ENCODE results near the gene NEK10. TPM values are rescaled to one million over a fixed set of nuclear protein-coding genes. Genes with fewer than 3 reads are reported as not detected.
"Not testable (repeated sequence)": the region's sequence is repeated elsewhere in the genome, so short reads cannot be mapped to it uniquely, and the experiment has no call there.

Gene NEK10
- total RNA-seq, 1 donor from 2014 or later, result 5.6 TPM

DNA sequence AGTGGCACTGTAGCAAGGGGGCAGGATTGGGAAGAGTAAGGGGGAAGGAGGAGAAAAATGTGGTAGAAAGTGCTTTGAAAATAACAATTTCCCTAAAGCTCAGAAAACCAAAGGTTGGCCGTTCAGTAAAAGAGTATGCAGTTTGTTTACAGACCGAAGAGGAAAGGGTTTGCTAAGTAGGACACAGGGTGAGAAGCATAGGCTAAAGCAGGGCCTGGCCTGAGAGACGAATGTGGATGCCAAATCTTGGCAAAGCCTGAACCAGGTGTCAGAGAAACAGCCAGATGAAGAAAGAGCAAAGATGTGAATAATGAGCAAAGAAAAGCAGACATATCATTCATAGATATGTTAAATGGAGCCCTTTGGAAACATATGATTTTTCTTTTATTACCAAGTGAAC, 17.1 kb downstream of the NEK10 start:
- no peak for DNase-seq (ENCODE audit: low read depth, low spot score)

DNA sequence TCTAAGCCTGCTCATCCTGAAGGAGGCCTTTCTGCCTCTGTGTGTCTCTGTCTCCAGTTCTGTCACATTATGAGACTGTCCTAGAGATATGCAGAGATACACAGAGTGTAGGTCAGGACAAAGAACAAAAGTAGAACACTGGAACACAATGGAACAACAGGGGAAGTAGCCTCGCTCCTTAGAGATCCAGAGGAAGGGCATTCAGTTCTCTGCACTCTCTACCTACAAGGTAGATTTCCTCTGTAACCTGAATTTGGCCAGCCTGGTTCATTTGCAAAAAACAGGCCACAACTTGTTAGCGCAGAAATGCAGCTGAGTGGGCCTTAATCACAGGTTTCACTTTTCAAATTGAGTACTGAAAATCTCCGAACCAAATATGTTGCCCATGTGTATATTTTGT, 19.4 kb downstream of the NEK10 start:
- no peak for DNase-seq (ENCODE audit: low read depth, low spot score)

DNA sequence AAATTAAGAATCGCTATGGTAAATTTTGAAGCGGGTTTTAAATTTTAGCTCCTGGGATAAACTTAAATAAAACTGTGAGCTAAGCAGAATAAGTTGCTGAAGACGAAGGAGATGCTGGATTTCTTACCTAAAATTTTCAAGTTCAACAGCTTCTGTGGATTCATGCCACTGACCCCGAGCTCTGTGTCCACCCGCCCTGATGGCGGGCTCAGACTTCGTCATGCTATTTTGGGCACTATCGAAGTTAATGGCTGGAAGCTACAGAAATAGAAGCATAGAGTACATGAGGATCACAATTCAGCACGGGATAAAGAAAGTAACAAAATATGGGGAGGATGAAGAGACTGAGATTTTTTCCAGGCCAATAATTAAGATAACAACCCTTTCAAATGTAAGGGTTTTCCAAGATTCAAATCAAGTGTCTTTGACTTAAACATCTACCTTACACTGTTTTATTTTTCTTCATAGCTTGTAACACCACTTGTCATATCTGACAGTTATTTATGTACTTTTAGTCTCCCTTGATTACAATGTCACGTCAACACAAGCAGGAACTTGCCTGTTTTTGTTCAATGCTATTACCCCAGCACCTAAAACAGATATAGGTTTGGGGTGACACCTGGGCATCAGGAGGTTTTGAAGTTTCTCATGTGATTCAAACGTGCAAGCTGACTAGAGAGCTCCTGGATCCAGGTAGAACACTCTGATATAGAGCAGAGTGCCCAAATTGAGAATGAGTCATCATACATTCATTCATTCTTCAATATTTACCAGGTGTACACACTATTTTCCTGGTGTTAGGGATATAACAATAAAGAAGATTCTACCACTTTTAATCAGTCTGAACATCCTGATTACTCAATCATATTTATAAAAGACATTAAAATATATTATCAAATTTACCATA, 23.0 kb downstream of the NEK10 start:
- DNase-seq (ENCODE audit: low read depth, low spot score), result no peak

DNA sequence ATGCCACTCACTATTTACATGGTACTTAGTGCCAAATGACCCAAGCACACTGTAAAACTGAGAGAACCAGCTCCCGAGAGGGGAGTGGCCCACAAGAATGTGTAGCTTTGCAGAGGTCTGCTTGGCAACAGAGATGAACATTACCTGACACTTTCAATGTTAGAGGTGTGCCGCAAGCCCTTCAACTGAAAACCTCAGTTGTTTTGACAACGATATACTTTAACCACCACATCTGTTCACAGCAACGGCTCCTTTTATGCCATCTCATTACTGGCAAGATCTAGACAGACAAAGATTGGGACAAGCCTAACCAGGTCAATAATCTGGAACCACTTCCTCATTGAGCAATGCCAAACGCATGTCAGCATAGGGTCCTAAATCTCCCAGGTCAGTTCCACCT, 23.7 kb downstream of the NEK10 start:
- no peak for DNase-seq (ENCODE audit: low read depth, low spot score)

DNA sequence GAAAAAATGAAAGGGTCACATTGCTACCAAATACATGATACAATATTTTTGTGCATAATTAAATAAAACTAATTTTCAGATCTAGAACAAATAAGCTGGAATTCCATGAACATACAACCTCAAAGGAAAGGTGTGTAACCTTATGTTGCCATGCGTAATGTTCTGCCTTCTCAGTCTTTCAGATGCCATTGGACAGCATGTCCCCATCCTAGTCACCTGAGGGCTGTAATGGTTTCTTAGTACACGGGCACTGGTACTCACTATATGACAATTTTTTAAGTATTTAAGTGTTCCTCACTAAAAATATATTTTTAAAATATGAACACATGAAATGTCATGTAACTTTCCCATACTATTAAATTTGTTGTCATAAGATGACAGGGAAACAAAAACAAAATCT, 24.1 kb downstream of the NEK10 start:
- no peak for DNase-seq (ENCODE audit: low read depth, low spot score)

DNA sequence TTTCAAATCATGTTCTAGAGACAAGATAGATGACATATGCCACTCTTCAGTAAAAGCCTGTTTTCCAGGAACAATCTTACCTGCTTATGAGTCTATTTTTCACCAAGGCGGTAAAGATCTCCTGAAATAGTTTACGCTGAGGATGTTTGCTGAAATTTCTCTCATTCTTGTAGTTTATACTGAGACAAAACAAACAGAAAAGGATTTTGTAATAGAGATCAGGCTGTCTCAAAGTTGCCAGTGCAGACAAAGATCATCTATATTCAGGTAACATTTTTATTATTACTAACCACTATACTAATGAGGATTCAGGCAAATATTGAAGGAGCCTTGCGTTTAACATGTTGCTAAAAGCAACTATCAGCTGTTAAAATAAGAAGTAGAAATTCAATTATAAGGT, 25.0 kb downstream of the NEK10 start:
- DNase-seq (ENCODE audit: low read depth, low spot score), result no peak

DNA sequence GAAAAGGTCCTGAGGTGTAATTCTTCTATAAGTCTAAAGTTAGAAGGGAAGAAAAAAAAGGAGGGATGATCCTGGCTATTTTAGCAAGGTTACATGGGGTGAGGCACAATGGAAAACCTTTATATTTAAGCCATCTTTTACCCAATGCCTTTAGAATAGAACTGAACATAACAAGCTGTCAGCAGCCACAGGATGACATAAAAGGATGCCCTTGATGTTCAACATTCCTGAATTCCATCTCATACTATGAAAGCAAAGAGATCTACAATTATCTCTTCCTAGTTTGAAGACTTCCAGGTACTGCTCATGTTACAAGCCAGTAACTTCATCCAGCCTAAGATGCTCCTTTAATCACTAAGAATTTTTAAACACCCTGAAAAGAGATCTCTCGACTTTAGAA, 26.9 kb downstream of the NEK10 start:
- no peak for DNase-seq (ENCODE audit: low read depth, low spot score)

DNA sequence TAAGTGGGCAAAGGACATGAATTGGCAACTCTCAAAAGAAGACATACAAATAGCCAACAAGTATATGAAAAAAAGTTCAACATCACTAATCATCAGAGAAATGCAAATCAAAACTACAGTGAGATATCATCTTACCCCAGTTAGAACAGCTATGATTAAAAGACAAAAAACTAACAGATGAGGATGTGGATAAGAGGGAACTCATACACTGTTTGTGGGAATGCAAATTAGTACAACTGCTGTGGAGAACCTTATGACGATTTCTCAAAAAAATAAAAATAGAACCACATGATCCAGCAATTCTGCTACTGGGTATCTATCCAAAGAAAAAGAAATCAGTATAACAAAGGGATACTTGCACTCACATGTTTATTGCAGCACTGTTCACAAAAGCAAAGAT, 28.6 kb downstream of the NEK10 start:
- no peak for DNase-seq (ENCODE audit: low read depth, low spot score)

DNA sequence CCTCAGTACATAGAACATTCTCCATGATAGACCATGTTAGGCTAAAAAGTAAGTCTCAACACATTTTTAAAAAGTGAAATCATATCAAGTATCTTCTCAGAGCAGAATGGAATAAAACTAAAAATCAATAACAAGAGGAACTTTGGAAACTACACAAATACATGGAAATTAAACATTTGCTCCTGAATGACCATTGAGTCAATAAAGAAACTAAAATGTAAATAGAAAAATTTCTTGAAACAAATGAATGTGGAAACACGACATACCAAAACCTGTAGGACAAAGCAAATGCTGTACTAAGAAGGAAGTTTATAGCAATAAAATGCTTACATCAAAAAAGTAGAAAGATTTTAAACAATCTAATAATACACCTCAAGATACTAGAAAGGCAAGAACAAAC, 33.6 kb downstream of the NEK10 start:
- DNase-seq (ENCODE audit: low read depth, low spot score), result no peak

DNA sequence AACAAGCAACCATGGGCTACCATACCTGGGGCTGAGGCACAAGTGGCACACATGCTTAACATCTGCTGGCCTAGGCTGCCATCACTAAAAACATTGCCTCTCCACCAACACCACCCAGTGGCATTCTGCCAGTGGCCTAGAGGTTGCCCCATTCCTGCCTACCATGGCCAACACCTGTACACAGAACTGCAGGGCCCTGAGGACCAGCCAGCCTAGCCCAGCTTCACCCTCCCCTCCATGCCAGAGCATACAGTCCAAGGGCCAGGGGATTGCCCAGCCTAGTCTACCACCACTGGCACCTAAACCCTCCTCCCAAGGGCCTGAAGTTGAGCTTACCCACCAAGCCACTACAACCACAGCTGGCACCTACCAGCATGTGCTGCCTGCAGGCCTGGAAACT, 35.3 kb downstream of the NEK10 start:
- no peak for DNase-seq (ENCODE audit: low read depth, low spot score)

DNA sequence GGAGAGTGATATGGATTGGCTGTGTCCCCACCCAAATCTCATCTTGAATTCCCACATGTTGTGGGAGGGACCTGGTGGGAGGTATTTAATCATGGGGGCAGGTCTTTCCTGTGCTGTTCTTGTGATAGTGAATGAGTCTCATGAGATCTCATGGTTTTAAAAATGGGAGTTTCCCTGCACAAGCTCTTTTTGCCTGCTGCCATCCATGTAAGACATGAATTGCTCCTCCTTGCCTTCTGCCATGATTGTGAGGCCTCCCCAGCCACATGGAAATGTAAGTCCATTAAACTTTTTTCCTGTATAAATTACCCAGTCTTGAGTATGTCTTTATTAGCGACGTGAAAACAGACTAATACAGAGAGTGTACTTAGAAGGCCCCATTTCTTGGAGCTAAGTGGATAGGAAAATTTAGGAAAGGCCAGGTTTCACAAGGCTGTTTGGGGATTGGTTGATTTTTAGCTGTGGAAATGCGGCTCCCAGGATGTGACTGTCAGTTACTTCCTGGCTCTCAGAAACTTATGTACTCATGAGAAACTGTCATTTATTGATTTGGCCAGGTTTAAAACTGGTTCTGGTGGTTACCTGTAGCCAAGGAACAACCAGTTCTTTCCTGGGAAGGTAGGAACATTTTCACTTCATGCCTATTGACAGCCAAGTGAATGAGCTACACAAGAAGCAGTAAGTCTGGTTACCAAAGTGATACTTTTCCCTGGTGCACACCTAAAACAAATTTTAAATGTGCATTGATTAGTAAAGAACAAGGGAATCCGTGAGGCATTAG, 40.0 kb downstream of the NEK10 start:
- not testable (repeated sequence) for DNase-seq (ENCODE audit: low read depth, low spot score)

DNA sequence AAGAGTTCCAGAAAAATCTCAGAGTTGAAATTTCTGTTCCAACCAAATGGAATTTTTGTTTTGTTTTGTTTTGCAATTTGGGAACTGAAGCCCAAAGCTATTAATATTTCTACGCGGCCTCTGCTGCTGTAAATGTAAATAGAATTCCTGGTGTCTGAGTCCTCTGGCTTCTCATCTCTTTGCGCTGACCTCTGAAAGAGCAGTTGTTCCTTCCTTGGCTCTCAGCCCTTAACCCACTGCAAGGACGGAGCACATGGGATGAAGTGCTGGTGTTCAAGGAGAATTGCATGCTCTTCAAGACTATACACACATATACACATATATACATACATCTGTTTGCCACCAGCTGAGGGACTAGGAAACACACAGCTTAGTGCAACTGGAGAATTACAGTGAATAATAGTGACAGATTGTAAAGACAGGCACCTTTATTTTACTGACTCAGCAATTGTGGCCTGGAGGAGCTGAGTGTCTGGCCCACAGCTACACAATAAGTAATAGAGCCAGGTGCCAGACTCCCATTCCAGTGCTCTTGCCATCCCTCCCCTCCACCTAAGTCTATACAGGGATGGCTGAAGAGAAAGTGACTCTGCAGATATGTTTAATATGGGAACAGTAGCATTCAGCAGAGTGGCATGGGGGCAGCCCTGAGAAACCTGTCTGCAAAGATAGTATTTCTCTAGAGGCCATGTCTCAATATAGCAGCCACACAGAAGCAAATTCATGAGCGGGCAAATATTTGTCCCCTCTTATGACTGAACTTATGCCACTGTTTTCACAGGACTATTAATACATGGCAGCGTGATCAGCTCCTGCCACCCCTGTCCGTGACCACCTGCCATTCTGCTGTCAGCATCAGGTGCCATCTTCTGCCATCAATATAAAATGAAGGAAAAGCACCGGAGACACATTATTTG, 42.3 kb downstream of the NEK10 start:
- peak; percentile 10 for DNase-seq (ENCODE audit: low read depth, low spot score)

DNA sequence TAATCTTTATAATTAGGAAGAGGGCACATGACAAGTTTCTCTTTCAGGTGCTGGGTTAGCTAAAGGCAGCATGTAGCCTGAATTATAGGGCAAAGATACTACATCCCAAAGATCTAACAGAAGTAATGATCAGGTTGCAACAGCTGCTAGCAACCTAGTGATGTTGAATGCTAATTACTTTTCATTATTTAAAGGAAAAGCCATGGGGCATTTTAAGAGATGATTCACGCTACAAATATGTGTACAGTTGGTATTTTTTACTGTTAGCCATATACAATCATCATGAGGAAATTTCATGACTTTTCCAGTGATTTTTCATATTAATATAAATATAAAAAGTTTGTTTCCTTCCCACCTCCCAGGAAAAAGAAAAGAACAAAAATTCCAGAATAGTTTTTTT, 43.0 kb downstream of the NEK10 start:
- no peak for DNase-seq (ENCODE audit: low read depth, low spot score)

DNA sequence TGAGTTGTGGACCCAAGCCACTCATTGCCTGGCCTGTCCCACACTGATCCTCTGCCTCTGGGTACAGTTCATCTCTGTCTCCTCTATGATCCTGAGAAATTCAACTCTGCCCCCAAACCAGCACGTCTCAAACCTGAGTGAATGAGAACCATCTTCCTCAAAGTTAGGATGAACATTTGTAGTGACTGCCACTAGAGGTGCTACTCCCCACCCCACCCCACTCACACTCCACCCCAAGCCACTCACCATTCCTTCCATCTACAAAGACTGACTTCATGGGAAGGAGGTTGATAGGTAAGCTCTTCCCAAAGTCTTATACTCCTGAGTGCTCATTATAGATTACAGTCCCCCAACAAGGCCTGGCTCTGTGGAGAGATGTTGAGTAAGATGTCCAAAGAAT, 43.8 kb downstream of the NEK10 start:
- DNase-seq (ENCODE audit: low read depth, low spot score), result no peak

DNA sequence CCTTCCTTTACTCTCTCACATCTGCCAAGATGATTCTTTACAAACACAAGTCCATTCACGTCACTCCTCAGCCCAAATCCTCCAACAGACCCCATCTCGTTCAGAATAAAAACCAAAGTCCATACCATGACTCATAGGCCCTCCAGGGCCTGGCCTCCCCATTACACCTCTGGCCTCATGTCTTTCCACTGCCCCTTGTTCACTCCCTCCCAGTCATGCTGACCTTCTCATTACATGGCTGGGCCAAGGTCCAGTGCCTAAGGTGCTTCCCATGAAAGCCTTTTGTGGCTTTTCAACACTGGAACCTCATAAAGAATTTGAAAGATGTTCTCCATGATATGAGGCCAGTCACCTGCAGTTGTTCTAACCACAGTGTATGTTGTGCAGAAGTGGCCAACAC, 44.5 kb downstream of the NEK10 start:
- no peak for DNase-seq (ENCODE audit: low read depth, low spot score)

DNA sequence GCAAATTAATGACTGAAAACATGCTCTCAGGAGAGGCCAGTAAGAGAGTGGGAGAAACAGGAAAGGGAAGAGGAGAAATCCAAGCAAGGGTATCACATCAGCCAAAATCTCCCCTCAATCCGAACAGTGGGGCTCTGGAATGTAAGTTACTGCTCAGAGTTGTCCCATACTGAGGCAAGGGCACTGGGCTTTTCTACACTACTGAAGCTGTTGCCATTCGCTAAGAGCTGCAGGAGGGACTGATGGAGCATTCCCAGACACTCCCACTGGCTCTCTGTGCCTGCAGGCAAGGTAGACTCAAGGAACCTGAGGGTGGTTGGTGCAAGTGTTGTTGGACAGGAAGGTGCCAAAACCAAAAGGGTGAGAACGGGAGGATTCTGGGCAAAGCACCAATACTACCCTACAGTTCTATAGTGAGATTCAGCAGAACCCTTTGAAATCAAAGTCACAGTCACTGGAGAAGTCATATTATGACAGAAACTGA, 46.1 kb downstream of the NEK10 start:
- DNase-seq (ENCODE audit: low read depth, low spot score), result no peak

DNA sequence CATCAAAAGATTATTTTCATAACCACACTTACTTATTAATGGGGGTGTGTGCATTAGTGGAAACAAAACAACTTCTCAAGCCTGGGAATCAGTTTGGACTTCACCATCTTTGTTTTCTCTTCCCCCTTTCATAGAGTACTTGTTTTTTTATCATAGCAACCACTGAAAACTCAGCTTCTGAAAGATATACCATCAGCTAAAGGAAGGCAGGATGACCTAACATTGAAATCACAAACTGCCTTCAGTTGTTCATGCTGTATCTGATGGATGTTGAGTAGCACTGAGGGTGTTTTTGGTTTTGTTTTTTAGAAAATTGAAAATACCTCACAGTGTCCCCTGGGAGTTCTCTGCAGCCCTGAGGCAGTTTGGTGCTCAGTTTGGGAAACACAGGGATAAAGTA, 46.5 kb downstream of the NEK10 start:
- no peak for DNase-seq (ENCODE audit: low read depth, low spot score)

DNA sequence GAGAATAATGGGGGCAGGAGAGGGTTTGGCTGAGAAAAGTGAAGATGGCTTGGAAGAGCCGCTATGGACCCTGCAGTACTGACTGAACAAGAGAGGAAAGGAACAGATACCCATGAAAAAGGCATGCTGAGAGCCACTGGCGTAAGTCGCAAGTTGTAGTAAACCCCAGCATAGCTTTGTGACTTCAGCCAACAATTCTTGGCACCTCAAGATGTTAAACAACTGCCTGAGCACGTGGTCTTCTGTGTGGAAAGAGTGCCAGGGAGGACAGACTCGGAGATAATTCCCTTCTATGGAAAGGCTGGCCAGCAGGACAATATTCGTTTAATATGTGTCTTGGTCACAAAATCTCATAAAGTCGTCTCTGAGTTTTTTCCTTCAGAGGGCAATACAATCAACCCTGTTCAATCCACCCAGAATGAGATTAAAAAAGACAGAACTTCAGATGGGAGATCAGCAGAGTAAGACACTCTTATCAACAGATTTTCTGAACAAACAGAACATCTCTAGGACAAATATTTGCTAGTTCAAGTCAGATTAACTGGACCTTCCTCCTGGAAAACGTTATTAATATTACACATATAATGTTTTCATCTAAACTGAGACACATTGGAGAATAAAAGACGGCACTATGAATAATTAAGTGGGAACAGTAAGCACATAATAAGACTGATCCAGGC, 49.2 kb downstream of the NEK10 start:
- DNase-seq (ENCODE audit: low read depth, low spot score), result no peak

DNA sequence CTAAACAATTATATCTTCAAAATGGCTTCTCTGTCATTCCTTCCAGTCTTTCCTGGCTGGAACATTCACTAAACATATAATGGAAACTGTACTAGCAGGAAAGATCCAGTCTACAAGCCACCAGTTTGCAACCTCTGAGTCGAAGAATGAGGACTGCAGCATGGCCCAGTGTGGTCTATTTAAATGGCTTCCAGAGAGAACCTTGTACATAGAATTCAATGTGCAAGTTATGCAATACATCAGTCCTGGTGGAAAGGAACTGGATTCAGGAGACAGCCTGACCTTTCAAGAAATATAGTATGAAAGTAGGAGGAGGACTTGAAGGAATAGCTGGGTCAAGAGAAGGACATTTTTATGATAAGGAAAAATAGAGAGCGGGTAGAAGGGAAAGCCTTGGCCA, 49.9 kb downstream of the NEK10 start:
- DNase-seq (ENCODE audit: low read depth, low spot score), result no peak

DNA sequence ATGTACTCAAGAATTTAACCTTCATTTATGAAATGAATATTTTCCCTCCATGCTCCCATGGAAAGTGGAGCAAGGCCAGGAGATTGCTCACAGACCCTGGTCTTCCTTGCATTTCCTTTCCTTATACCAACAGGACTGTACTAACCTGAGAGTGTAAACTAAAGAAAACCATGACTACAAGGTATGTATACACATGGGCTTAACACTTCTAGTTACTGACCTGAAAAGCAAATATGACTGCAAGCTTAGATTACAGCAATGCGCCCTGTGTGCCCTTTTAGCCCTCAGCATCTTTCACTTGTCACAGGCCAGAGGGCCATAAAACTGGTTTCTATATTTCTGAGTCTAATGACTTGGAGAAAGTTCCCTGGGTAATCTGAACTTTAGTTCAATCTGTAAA, 52.1 kb downstream of the NEK10 start:
- no peak for DNase-seq (ENCODE audit: low read depth, low spot score)

DNA sequence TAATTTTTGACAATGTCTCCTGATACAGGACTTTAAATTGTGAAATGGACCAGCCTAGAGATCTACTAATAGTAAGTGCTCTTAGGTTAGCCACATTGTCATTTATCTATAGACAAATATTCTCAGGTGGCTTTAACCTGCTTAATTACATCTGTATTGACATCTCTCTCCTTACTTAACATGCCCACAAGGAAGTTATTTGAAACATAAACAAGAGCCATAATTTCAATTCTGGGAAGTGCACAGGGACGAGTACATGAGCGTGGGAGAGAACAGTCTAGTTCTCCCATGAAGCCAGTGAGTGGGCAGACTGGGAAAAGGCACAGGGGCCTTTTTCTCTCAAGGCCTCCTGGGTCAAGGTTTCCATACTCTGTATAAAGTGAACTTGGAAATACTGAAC, 54.2 kb downstream of the NEK10 start:
- no peak for DNase-seq (ENCODE audit: low read depth, low spot score)

All from pulmonary artery endothelial cell (primary cell).